Left lung (tissue), 10 donors: Measurements from ENCODE around the gene BHLHE41. TPM values are rescaled to one million over a fixed set of nuclear protein-coding genes. Genes with fewer than 3 reads are reported as not detected.

Source experiments
- ATAC-seq: fragments of 200-7000 bp; cut with Tn5 transposase; one replicate; pipeline ENCODE4 v1.9.1; 2020; ENCODE audit warnings: moderate library complexity
- DNase-seq, 4 donors: peaks; one replicate each; pipeline ENCODE4 v3.0.0-alpha.2; 2013 to 2020
- H3K27ac ChIP-seq, 2 donors: fragments of 200-600 bp; sonication (generic) in 1 of 2; one replicate each; pipeline versions ENCODE4 v1.5.0 to v1.8.0; 2020 to 2021
- H3K27me3 ChIP-seq, 2 donors: fragments of 200-600 bp; sonication (generic) in 1 of 2; one replicate each; pipeline versions ENCODE4 v1.5.0 to v1.8.0; 2020 to 2021
- H3K36me3 ChIP-seq, 2 donors: fragments of 200-600 bp; sonication (generic) in 1 of 2; one replicate each; pipeline versions ENCODE4 v1.5.0 to v1.8.0; 2020 to 2021
- H3K4me1 ChIP-seq, 2 donors: fragments of 200-600 bp; one replicate each; pipeline ENCODE4 v1.8.0; 2021
- H3K4me3 ChIP-seq, 2 donors: fragments of 200-600 bp; sonication (generic) in 1 of 2; one replicate each; pipeline versions ENCODE4 v1.5.0 to v1.8.0; 2020 to 2021; ENCODE audit warnings: mild to moderate bottlenecking in 1 of 2
- H3K9me3 ChIP-seq, 2 donors: fragments of 200-600 bp; sonication (generic) in 1 of 2; one replicate each; pipeline versions ENCODE4 v1.5.0 to v1.8.0; 2020 to 2021
- intact Hi-C, 2 donors: fragments of 100-400 bp; cut with DNase I; formaldehyde crosslinking; loops; one replicate each; pipeline versions ENCODE4 v1.11.2 to v1.14.2; 2022
- polyA plus RNA-seq, 6 donors: library from polyadenylated mRNA; unstranded; fragments of 120-200 nt; gene quantifications; one replicate each; pipeline ENCODE4 v1.2.1, GENCODE V29; 2013; ENCODE audit not compliant: insufficient read length in 6 of 6
- total RNA-seq, 2 donors: library from RNA; stranded (reverse); fragmentation: NEBNext Ultra II Directional; extraction: Animal tissue kit (Norgen Biotek cat#: 25700); gene quantifications; one replicate each; pipeline ENCODE4 v1.2.1, GENCODE V29; 2021
- TF ChIP-seq, protein P1 (sequence below), 2 donors: fragments of 200-600 bp; sonication (generic) in 1 of 2; IDR thresholded peaks; one replicate each; pipeline versions ENCODE4 v1.5.0 to v1.8.0; 2021; ENCODE audit warnings: antibody characterized with exemption in 2 of 2
- donor health status: DM: no; HTN: yes; CAD: no.
- donor health status: DM: no; HTN: no; CAD: no.

Gene BHLHE41
- total and polyA plus RNA-seq, 8 donors, result 0.52 to 25.8 (median 0.97) TPM

DNA sequence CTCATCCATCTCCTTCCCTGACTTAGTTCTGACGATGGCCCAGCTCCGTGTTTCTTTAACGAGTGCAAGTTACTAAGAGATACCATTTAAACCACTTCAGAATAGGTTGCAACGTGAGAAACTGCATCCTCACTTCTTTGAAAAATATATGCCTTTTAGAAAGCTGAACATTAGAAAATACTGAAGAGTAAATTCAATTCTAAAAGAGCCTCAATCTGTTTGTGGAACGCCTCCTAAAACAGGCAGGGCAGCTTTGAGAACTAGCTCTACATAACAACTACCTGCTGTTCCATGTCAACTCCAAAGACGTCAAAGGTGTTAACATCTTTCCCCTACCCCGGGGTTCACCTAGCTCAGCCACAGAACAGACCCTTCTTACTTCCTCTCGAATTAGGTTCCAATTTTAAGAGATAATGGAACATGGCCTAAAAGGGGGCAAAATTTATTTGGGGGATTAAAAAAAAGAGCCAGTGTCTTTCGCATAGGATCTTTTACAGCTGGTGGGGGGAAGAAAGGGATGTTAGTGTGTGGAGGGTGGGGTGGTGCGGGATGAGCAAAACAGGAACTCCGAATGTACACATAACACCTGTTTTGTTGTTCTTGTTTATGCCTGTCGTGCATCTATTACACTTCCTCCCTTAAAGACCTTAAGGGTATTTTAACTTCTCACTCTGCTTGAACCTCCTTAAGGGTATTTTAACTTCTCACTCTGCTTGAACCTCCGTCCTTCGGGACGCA is 3.3 kb downstream of the BHLHE41 start:
- Histone ChIP-seq H3K4me1 (peaks cover 0 to 59% of the 10 kb centered on the region in 2 donors), H3K27ac (peak overlapping the region in 1 of 2 donors; percentile 53), H3K27me3 (peaks cover 29 to 82% of the 10 kb centered on the region in 2 donors), H3K4me3 (peak overlapping the region; percentile 29 to 43), H3K36me3 (no peaks in the 10 kb centered on the region), H3K9me3 (no peaks in the 10 kb centered on the region)
- TF ChIP-seq, protein P1, sequence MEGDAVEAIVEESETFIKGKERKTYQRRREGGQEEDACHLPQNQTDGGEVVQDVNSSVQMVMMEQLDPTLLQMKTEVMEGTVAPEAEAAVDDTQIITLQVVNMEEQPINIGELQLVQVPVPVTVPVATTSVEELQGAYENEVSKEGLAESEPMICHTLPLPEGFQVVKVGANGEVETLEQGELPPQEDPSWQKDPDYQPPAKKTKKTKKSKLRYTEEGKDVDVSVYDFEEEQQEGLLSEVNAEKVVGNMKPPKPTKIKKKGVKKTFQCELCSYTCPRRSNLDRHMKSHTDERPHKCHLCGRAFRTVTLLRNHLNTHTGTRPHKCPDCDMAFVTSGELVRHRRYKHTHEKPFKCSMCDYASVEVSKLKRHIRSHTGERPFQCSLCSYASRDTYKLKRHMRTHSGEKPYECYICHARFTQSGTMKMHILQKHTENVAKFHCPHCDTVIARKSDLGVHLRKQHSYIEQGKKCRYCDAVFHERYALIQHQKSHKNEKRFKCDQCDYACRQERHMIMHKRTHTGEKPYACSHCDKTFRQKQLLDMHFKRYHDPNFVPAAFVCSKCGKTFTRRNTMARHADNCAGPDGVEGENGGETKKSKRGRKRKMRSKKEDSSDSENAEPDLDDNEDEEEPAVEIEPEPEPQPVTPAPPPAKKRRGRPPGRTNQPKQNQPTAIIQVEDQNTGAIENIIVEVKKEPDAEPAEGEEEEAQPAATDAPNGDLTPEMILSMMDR (IDR thresholded peaks at IDR 0.05), result no peak
- DNase-seq (no peak), ATAC-seq (no peak)
- intact Hi-C loops, result no loop called here

DNA sequence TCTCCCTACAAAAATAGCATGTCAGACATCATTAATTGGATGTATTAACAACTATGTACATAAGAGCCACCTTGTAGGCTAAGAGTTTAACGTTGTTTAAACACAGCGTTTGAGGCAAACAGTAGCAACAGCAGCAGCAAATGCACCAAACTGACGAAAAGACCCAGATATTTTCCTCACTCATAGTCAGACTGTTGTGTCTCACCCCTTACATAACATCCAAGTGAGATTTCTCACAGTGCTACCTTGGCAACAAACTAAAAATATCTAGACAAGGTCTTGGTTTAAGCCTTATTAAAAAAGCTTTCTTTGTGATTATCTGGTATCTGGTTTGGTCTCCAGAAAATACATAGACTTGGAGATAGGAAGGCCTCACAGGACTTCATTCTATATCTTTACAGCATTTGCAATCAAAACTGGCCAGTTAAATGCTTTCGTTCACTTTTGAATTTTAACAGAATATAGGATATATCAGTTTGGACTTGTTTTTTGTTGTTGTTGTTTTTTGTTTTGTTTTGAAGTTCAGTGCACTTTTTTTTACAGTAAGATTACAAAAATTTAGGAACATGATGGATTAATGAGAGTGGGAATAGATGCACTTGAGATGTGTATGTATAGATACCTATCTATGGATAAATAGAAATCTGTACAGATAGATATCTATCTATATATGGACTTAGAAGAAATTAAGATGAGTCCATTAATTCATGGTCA is 4.1 kb downstream of the BHLHE41 start:
- H3K27ac ChIP-seq, result no peak overlapping the region
- intact Hi-C loops, result no loop called here
- no peaks in the 10 kb centered on the region for H3K9me3 ChIP-seq
- H3K36me3 ChIP-seq, result no peaks in the 10 kb centered on the region
- ATAC-seq, result no peak
- no peak for DNase-seq
- H3K27me3 ChIP-seq, result peaks cover 29 to 74% of the 10 kb centered on the region in 2 donors
- H3K4me1 ChIP-seq, result peaks cover 0 to 51% of the 10 kb centered on the region in 2 donors
- TF ChIP-seq, protein P1 (IDR thresholded peaks at IDR 0.05), result no peak
- H3K4me3 ChIP-seq, result no peak overlapping the region

DNA sequence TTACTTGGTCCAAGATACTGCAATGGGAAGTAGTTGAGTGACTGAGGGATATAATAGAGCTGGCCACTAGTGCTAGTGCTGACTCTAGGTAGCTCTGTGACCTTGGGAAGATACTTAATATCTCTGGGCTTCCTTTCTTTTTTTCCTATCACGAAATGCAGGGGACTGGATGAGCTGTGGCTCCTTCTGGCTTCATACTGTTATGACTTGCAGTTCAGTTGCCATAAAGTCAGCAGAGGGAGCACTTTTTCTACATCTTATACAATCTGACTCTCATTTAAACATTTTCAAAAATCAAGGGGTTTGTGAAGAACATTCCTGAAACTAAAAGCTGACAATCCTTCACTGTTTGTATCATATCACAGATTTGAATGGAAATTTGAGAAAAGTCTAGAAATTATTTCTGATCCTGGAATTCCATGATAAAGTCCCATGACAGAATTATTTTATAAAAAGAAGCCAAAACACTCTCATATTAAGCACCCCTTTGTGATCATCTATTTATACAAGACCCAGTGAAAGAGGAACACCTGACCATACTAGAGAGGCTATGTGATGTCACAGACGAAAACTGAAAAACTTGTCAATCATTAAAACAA is 5.3 kb downstream of the BHLHE41 start:
- no peak overlapping the region for H3K4me3 ChIP-seq
- ATAC-seq, result peak; percentile 29
- H3K9me3 ChIP-seq, result no peaks in the 10 kb centered on the region
- no peak overlapping the region for H3K27ac ChIP-seq
- intact Hi-C loops, result no loop called here
- H3K4me1 ChIP-seq, result peaks cover 0 to 45% of the 10 kb centered on the region in 2 donors
- H3K36me3 ChIP-seq, result no peaks in the 10 kb centered on the region
- peaks cover 21 to 62% of the 10 kb centered on the region in 2 donors for H3K27me3 ChIP-seq
- peak in 2 of 4 donors; percentile 51 to 69 for DNase-seq
- TF ChIP-seq, protein P1 (IDR thresholded peaks at IDR 0.05), result peak; percentile 29 to 36

DNA sequence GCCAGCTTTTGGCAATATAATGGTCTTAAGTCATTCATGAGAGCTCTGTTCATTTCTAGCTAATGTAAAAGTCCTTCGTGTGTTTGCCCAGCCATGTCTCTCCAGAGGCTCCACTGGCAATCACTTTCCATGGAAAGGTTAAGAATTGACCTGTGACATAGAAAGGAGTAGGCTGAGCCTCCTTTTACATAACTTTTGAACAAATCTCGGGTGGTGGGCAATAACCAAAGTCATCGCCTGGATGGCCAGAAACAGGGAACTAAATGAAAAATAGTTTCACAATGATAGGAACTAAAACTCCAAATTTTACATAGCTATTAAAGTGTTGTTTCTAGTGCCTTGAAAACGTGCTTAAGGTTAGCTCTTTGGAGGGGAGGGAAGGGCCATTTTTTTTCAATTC is 6.5 kb downstream of the BHLHE41 start:
- no peak for ATAC-seq
- Histone ChIP-seq H3K27me3 (peaks cover 13 to 50% of the 10 kb centered on the region in 2 donors), H3K9me3 (no peaks in the 10 kb centered on the region), H3K36me3 (no peaks in the 10 kb centered on the region), H3K4me1 (peaks cover 2 to 42% of the 10 kb centered on the region in 2 donors), H3K27ac (no peak overlapping the region), H3K4me3 (no peak overlapping the region)
- DNase-seq, result no peak
- intact Hi-C loops, result no loop called here
- TF ChIP-seq, protein P1 (IDR thresholded peaks at IDR 0.05), result no peak
